NB4 (cell line): ENCODE data around the gene CALN1.

Experiments
- CTCF ChIP-seq: IDR thresholded peaks from one replicate; pipeline ENCODE4 v1.5.1; 2012; ENCODE audit warnings: low read depth, low read length
- POLR2A ChIP-seq: IDR thresholded peaks from 2 replicates; pipeline ENCODE4 v1.6.1; 2011; ENCODE audit warnings: mild to moderate bottlenecking; ENCODE audit not compliant: insufficient read length; ENCODE audit errors: extremely low read depth

GRCh38 chr7:72413886-72414285 lies 1.7 kb upstream of the CALN1 start:
- TF ChIP-seq CTCF (no peak), POLR2A (no peak)
